D721Med (cell line): ENCODE measurements around the gene SRP9.
"Not testable (repeated sequence)": the region's sequence is repeated elsewhere in the genome, so short reads cannot be mapped to it uniquely, and the experiment has no call there.

ENCODE experiments used
- DNase-seq: peaks from one replicate; pipeline ENCODE4 v3.0.0; 2011; ENCODE audit warnings: low spot score; ENCODE audit not compliant: insufficient read length
- FAIRE-seq: peaks from 2 replicates; lab custom pipeline; 2011; peaks lifted over from hg19 to GRCh38; lab: Jason Lieb, UNC
- CTCF ChIP-seq: IDR thresholded peaks from 2 replicates; pipeline ENCODE4 v1.5.1; 2012; ENCODE audit warnings: mild to moderate bottlenecking, control low read depth; ENCODE audit not compliant: insufficient read depth; ENCODE audit errors: missing control alignments

Gene SRP9

GRCh38 chr1:225776294-225776693, 1.3 kb upstream of the SRP9 start:
- TF ChIP-seq CTCF = no peak
- FAIRE-seq = no peak
- DNase-seq = no peak

GRCh38 chr1:225777058-225777582, 506 bp upstream of the SRP9 start:
- no peak for DNase-seq
- no peak for TF ChIP-seq CTCF
- FAIRE-seq = no peak

DNA sequence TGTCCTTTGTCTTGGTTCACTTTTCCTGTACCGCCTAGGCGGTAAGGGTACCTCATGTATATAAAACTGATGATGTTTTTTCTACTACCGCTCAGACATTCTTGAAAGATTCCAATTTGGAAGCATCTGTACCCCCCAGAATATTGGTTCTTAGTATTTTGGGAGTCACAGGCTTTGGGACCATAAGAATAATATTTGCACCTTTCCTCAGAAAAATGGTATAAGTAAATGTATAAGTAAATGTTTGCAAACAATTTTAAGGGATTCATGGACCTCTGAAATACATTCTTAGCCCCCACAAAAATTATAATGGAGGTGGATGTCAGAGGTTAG, 677 bp downstream of the SRP9 start:
- DNase-seq (no peak), FAIRE-seq (peak; percentile 68)
- TF ChIP-seq CTCF = no peak

DNA sequence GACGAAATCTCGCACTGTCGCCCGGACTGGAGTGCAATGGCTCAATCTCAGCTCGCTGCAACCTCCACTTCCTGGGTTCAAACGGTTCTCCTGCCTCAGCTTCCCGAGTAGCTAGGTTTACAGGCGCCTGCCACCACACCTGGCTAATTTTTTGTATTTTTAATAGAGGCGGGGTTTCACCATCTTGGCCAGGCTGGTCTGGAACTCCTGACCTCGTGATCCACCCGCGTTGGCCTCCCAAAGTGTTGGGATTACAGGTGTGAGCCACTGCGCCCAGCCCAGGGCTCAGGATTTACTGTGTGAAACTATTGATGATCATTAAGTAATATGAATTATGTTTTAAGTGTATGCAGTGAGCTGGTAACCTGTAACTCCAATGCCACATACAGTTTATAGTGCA, 1.5 kb downstream of the SRP9 start:
- FAIRE-seq, DNase-seq: not testable (repeated sequence)

DNA sequence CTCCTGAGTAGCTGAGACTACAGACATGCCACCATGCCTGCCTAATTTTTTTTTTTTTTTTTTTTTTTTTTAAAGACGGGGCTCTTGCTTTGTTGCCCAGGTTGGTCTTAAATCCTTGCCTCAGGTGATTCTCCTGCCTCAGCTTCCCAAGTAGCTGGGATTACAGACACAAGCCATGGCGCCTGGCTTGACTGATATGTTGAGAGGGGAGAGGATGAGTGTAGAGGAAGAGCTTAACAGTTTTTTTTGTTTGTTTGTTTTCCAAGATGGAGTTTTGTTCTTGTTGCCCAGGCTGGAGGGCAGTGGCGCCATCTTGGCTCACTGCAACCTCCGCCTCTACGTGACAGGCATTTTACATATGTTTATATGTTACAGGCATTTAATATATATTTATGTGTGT, 2.5 kb downstream of the SRP9 start:
- no peak for DNase-seq
- no peak for TF ChIP-seq CTCF
- no peak for FAIRE-seq

DNA sequence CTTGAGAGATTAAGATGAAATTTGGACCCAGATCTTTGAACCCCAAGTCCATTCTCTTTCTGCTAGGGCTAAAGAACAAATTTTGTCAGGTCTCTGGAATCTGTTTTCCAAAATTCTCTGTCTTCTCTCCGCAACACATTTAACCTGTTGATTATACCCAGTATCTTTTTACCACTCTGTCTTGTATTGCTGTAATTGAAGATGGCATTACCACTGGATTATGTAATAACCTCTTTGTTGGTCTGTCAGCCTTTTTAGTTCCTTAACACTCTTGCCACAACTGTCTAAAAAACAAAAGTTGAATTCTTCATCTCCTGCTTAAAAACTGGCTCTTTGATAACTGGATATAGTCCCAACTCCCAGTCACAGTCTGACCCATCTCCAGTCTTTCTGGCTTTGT, 3.0 kb downstream of the SRP9 start:
- no peak for TF ChIP-seq CTCF
- DNase-seq = no peak
- peak; percentile 67 for FAIRE-seq

DNA sequence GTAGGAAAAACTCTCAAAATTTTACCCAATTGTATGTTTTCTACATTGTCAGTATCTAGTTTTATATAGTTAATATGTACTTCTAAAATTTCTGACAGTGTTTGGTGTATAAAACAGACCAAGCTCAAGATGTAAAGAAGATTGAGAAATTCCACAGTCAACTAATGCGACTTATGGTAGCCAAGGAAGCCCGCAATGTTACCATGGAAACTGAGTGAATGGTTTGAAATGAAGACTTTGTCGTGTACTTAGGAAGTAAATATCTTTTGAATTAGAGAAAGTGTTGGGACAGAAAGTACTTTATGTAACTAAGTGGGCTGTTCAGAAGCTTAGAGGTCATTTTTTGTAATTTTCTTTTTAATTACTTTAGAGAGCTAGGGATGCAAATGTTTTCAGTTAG, 11.5 kb downstream of the SRP9 start:
- not testable (repeated sequence) for DNase-seq
- FAIRE-seq = peak; percentile 84

DNA sequence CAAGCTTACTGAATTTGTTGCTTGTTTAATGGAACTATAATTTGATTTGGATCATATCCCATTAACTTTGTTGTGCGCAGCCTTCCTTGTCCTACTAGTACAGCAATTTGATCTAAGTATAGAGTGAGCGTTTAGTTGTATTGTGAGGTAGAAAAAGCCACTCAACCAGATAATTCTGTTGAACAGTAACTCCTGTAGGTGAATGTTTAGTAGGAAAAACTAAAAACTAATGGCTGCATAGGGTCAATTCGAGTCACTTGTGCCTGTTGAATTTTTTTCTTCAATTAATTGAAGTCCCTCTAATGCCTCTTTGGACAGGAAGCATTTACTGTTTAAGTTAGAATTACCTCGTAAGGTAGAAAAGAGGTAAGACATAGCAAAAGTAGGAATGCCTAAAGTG, 17.3 kb downstream of the SRP9 start:
- TF ChIP-seq CTCF = no peak
- FAIRE-seq = no peak
- no peak for DNase-seq

DNA sequence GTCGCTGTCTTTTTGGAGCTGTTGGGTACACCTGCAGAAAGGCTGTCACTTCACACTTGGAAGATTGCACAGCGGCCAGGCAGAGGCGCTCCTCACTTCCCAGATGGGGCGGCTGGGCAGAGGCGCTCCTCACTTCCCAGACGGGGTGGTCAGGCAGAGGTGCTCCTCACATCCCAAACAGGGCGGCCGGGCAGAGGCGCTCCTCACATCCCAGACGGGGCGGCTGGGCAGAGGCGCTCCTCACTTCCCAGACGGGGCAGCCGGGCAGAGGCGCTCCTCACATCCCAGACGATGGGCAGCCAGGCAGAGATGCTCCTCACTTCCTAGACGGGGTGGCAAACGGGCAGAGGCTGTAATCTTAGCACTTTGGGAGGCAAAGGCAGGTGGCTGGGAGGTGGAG, 18.5 kb downstream of the SRP9 start:
- not testable (repeated sequence) for DNase-seq, FAIRE-seq

DNA sequence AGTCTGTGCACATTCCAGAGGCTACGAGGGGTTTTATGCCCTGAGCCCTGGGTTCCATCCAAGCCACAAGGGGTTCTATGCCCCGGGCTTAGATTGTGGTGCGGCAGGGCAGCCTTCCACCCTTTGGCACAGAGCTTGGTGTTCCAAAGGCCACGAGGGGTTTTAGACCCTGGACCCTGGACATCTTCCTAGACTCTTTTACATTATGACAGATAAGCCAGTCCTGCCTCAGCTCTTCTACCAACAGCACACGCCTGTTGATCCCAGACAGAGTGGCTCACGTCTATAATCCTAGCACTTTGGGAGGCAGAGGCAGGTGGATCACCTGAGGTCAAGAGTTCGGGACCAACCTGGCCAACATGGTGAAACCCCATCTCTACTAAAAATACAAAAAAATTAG, 23.5 kb downstream of the SRP9 start:
- FAIRE-seq, DNase-seq: not testable (repeated sequence)
